Right cardiac atrium (tissue), 5 donors: ENCODE results near the gene EXOC3. TPM values are rescaled to one million over a fixed set of nuclear protein-coding genes. Genes with fewer than 3 reads are reported as not detected.

Experiments used
- ATAC-seq, 2 donors: fragments of 200-7000 bp; cut with Tn5 transposase; one replicate each; pipeline versions ENCODE4 v1.8.0 to v1.9.1; 2020; ENCODE audit warnings: moderate library complexity in 2 of 2, mild to moderate bottlenecking in 1 of 2
- DNase-seq, 3 donors: peaks; one replicate each; pipeline ENCODE4 v3.0.0-alpha.2; 2020
- H3K27ac ChIP-seq: one replicate; pipeline ENCODE4 v1.5.1; 2013; ENCODE audit warnings: mild to moderate bottlenecking, low read length, control low read depth, moderate library complexity
- H3K27me3 ChIP-seq: one replicate; pipeline ENCODE4 v1.6.1; 2013; ENCODE audit not compliant: control insufficient read depth, insufficient read depth
- H3K4me1 ChIP-seq: one replicate; pipeline ENCODE4 v1.6.1; 2013; ENCODE audit warnings: low read length; ENCODE audit not compliant: control insufficient read depth, insufficient read depth
- H3K4me3 ChIP-seq: one replicate; pipeline ENCODE4 v1.5.1; 2013; ENCODE audit warnings: low read length, control low read depth
- H3K9me3 ChIP-seq: one replicate; pipeline ENCODE4 v1.6.1; 2013; ENCODE audit warnings: low read length; ENCODE audit not compliant: control insufficient read depth
- WGBS: extraction: QIAGEN DNeasy Blood & Tissue Kit; methylation state at CpG from one replicate; pipeline ENCODE4 v1.1.7; 2013; 5-methylcytosine and 5-hydroxymethylcytosine counted together
- intact Hi-C, 4 donors: fragments of 100-400 bp; cut with DNase I; formaldehyde crosslinking; loops; one replicate each; pipeline versions ENCODE4 v1.11.0 to v1.14.0; 2022 to 2023
- polyA plus RNA-seq: library from polyadenylated mRNA; stranded (reverse); fragments of 200-250 nt; gene quantifications from one replicate; pipeline ENCODE4 v1.2.3, GENCODE V29; 2013
- total RNA-seq, 4 donors: library from RNA; stranded (reverse); fragmentation: NEBNext Ultra II Directional; extraction: Animal tissue kit (Norgen Biotek cat#: 25700); gene quantifications; one replicate each; pipeline ENCODE4 v1.2.1, GENCODE V29; 2021
- donor health status: healthy with polysubstance abuse.
- donor health status: DM: no; HTN: yes; CAD: no.
- donor health status: DM: no; HTN: no; CAD: no.
- donor health status: DM: no; HTN: yes; CAD: no; lungs with severe emphysema.
- donor health status: DM: yes; HTN: yes; CAD: no.

The EXOC3 gene
- total and polyA plus RNA-seq, 5 donors: 30.1 to 50.2 (median 46.5) TPM

DNA sequence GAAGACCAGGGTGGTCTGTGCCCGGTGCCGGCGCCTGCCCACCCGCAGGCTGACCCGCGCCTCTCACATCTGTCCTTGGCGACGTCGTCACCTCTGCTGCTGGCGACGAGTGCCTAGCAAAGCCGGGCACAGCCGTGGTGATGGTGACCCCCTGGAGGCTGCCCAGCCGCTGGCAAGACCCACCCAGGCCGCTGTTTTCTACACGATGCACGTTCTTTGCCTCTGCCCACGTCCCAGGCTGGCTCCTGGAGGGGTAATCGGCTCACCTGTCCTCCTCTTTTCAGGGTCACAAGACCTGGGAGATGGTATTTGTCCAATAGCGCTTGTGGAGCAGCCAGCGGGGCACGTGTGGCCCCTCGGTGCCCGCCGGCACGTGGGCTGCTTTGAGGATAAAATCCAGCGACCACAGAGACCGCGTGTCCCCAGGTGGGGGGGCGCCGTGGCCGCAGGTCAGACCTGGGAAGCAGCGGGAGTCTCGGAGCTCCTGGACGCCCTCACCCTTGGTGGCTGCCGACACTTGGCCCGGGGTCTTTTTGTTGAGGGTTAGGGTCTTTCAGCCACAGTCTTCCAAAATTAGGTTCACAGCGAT lies 51.8 kb downstream of the EXOC3 start:
- no peak overlapping the region for H3K4me3 ChIP-seq
- DNase-seq (peak in 1 of 3 donors; percentile 41), ATAC-seq (no peak)
- H3K27ac ChIP-seq: no peak overlapping the region
- no peaks in the 10 kb centered on the region for H3K9me3 ChIP-seq
- no peaks in the 10 kb centered on the region for H3K4me1 ChIP-seq
- intact Hi-C loops: no loop called here
- no peaks in the 10 kb centered on the region for H3K27me3 ChIP-seq
- WGBS: 88% methylated on average over 38 of the region's 38 CpGs

DNA sequence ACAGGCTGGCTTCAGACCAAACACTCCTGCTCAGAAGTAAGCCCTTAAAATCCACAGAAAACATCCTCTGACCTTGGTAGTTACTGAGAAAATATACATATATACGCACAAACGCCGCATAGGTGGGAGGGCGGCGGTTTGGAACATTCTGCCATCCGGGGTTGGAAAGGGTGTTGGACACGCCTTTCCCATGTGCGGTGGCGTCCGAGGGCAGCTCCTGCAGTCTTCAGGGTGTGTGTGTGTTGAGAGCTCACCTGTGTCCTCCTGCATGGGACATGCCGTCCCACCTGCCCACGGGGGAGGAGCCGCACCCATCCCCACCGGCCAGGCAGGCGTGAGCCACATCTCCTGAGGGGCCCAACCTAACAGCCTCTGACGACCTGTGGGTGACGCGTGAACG lies 53.1 kb downstream of the EXOC3 start:
- 68% methylated on average over 19 of the region's 19 CpGs for WGBS
- intact Hi-C loops: no loop called here
- no peak for ATAC-seq
- peak in 1 of 3 donors; percentile 5 for DNase-seq
- Histone ChIP-seq H3K4me1 (no peaks in the 10 kb centered on the region), H3K4me3 (no peak overlapping the region), H3K27me3 (no peaks in the 10 kb centered on the region), H3K27ac (no peak overlapping the region), H3K9me3 (no peaks in the 10 kb centered on the region)

DNA sequence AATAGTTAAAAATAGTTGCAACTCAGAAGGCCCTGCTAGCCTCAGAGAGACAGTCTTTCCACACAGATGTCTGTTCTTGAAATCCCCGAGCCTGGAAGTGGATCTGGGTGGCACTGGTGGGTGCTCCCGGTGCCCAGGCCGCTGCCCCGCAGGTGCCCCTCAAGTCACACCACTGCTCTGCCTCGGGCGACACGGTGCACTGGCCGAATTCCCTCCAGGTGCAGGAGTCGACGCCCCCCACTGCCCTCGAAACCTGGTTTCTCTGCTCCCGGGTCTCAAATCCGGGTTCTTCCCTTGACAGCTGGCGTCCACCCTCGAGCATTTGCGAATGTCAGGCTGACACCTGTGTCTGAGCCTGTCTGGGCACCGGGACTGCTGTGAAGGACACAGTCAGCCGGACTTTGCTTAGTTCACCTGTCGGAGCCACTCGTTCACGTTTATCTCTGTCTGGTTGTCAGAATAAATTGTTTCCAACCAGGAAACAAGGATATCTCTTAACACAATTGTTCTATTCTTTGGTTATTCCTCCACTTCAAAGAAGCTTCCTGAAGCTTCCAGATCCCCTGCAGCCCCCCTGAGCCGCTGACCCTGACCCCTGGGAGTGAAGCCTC lies 54.2 kb downstream of the EXOC3 start:
- Histone ChIP-seq H3K27me3 (no peaks in the 10 kb centered on the region), H3K4me1 (no peaks in the 10 kb centered on the region), H3K9me3 (no peaks in the 10 kb centered on the region), H3K4me3 (no peak overlapping the region), H3K27ac (no peak overlapping the region)
- ATAC-seq (no peak), DNase-seq (peak in 1 of 3 donors; percentile 40)
- intact Hi-C loops: no loop called here
- 75% methylated on average over 22 of the region's 22 CpGs for WGBS

DNA sequence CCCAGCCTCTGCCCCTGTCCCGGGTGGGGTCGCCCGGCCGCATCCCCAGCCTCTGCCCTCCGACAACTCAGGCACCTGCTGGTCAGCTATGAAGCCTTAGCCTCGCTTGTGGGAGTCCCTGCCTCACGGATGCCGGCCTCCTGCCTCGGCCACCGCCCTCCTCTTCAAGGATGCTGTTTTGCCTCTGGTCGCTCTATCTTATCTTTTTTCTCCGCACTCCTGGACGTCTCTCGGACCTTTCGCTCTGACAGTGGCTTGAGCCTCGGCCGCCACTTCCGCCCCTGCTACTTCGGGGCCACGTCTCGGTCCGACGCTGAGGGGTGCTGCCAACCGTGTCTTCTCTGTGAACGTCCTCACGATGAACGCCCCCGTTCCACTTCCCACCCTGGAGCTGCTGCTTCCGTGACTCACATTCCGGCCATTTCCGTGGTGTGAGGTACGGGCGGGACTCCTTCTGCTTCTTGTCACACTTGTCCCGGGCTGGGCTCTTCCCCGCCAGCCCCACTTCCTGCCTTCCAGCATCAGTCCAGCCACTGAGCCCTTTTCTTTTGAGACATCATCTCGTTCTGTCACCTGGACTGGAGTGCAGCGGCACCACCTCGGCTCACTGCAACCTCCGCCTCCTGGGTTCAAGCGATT lies 55.0 kb downstream of the EXOC3 start:
- 61% methylated on average over 40 of the region's 40 CpGs for WGBS
- H3K27me3 ChIP-seq: no peaks in the 10 kb centered on the region
- H3K4me1 ChIP-seq: no peaks in the 10 kb centered on the region
- intact Hi-C loops: no loop called here
- no peak overlapping the region for H3K4me3 ChIP-seq
- H3K9me3 ChIP-seq: no peaks in the 10 kb centered on the region
- no peak overlapping the region for H3K27ac ChIP-seq
- DNase-seq (peak in 1 of 3 donors; percentile 17), ATAC-seq (no peak)

DNA sequence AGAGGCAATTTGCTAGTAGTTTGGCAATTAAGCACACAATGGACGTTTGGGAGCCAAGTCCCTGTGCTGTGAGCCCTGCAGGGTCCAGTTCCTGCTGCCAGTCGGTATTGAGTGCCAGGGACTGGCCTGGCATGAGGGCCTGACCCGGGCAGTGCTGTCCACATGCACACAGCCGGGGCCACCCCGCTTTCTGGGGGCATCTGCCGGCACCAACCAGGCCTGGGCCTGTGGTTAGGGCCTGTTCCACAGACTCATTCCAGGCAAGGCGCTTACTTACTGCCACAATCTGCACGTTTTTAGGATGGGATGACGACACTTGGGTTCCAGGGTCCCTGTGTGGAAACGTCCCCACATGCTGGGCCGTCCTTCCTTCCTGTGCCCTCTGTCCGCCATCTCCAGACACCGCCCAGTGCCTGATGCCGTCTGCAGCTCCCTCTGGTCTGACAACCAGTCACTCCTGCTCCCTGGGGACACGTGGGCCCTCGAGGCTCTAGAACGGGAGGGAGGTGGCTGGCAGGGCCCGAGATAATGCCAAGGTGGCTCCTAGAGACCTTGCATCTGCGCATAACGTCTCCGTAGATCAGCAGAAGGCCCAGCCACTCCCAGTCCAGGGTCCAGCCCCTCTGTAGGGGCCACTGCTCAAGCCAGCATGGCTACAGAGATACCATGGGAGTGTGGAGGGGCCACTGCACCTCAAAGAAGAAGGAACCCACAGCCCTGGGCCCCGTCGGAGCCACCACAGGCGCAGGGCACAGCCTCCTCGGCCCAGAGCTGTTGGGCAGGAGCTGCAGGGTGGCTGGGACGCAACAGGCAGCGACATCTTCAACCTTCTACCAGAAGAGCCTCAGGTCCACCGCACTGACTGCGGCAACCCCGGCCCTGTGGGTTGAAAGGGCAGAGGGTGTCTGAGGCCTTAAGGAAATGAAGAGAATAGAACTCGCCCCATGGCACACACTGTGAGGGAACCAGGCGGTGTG lies 56.5 kb downstream of the EXOC3 start:
- 88% methylated on average over 32 of the region's 32 CpGs for WGBS
- no peaks in the 10 kb centered on the region for H3K4me1 ChIP-seq
- no peak overlapping the region for H3K27ac ChIP-seq
- H3K27me3 ChIP-seq: no peaks in the 10 kb centered on the region
- H3K4me3 ChIP-seq: no peak overlapping the region
- DNase-seq: peak in 1 of 3 donors; percentile 27
- intact Hi-C loops: no loop called here
- no peak for ATAC-seq
- H3K9me3 ChIP-seq: no peaks in the 10 kb centered on the region

DNA sequence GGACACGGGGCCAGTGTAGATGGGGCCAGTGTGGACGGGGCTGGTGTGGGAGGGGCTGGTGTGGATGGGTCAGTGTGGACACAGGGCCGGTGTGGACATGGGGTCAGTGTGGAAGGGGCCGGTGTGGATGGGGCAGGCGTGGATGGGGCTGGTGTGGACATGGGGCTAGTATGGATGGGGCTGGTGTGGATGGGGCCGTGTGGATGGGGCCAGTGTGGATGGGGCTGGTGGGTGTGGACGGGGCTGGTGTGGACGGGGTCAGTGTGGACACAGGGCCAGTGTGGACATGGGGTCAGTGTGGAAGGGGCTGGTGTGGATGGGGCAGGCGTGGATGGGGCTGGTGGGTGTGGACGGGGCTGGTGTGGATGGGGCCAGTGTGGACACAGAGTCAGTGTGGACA lies 57.5 kb downstream of the EXOC3 start:
- intact Hi-C loops: no loop called here
- WGBS: 95% methylated on average over 10 of the region's 10 CpGs
- Histone ChIP-seq H3K9me3 (no peaks in the 10 kb centered on the region), H3K4me1 (no peaks in the 10 kb centered on the region), H3K27ac (no peak overlapping the region), H3K4me3 (no peak overlapping the region), H3K27me3 (no peaks in the 10 kb centered on the region)
- ATAC-seq (no peak), DNase-seq (peak in 1 of 3 donors; percentile 18)

DNA sequence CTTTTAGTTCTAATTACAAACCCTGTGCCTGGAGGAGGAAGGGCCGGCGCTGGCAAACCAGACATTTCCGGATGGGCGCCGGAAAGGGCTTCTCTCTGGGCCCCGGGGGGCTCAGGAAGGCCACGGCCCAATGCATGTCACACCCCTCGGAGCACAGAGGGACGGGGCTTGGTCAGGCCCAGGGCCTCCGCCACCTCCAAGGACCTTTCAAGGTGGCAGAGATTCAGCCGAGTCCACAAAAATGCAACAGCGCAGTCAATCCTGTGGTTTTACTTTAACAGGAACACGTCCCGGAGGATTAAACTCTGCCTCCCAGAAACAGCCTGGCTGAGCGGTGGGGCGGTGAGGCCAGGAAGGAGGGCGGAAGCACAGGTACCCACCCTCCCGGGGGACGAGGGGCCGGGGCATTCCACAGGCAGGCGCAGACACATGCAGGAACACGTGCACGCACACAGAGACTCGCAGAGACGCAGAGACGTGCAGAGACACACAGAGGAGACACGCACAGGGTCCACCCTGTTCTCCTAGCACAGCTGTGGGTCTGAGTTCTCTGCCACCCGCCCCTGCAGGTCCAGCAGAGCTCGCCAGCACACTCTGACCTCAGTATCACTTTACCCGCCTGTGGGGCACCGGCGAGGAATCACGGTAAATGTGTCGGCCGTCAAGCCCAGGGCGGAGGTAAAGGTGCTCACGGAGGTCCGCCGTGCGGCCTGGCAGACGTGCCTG lies 58.3 kb downstream of the EXOC3 start:
- intact Hi-C loops: no loop called here
- no peaks in the 10 kb centered on the region for H3K4me1 ChIP-seq
- WGBS: 72% methylated on average over 41 of the region's 41 CpGs
- no peaks in the 10 kb centered on the region for H3K9me3 ChIP-seq
- H3K27ac ChIP-seq: no peak overlapping the region
- no peak overlapping the region for H3K4me3 ChIP-seq
- H3K27me3 ChIP-seq: no peaks in the 10 kb centered on the region
- peak in 1 of 2 donors; percentile 15 for ATAC-seq
- peak in 1 of 3 donors; percentile 42 for DNase-seq

DNA sequence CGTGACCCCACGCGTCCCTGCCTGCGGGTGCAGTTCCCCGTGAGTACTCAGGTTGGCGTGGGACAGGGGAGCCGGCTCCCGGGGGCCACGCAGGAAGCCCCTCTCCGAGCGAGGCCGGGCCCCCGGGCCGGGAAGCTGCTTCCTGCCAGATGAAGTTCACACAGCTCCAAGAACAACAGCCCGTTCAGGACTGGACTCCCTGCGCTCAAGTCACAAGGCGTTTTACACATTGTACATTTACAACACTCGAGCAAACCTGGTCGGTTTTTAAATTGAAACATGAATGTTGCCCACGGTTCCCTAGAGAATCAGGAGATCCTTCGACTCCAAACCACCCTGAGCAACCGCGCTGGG lies 58.8 kb downstream of the EXOC3 start:
- DNase-seq (peak in 1 of 3 donors; percentile 50), ATAC-seq (peak; percentile 15 to 49)
- 33% methylated on average over 23 of the region's 23 CpGs for WGBS
- no peaks in the 10 kb centered on the region for H3K4me1 ChIP-seq
- no peaks in the 10 kb centered on the region for H3K9me3 ChIP-seq
- H3K27ac ChIP-seq: no peak overlapping the region
- intact Hi-C loops: no loop called here
- H3K4me3 ChIP-seq: no peak overlapping the region
- no peaks in the 10 kb centered on the region for H3K27me3 ChIP-seq

DNA sequence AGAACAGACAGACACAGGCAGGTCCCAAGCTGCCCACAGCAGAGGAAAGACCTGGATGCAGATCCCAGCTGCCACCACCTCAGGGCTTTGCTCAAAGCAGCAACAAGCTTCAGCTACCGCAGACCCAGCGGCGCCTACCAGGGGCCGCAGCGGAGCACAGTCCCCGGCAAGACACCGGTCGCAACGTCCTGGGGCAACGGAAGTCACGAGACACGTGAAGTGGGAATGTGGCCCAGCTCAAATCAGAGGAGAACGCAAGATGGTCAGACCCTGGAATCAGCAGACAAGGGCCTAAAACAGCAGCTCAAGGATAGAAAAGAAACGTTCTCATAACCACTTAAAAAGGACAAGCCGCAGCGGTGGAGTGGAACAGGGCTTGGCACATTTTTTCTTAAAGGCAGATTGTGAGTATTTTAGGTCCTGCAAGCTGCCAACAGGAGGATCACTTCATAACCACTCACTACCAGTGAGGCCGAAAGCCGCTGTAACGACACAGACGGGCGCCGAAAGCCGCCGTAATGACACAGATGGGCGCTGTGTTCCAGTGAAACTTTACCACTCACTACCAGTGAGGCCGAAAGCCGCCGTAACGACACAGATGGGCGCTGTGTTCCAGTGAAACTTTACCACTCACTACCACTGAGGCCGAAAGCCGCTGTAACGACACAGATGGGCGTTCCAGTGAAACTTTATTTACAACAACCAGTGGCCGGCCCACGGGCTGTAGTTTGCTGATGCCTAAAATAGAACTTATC lies 59.5 kb downstream of the EXOC3 start:
- 73% methylated on average over 36 of the region's 36 CpGs for WGBS
- intact Hi-C loops: no loop called here
- Histone ChIP-seq H3K4me1 (no peaks in the 10 kb centered on the region), H3K27me3 (no peaks in the 10 kb centered on the region), H3K4me3 (no peak overlapping the region), H3K9me3 (no peaks in the 10 kb centered on the region), H3K27ac (no peak overlapping the region)
- ATAC-seq: peak in 1 of 2 donors; percentile 38
- DNase-seq: peak in 1 of 3 donors; percentile 61
